Measurements from ENCODE around the gene AKAP13. TPM values are rescaled to one million over a fixed set of nuclear protein-coding genes. Genes with fewer than 3 reads are reported as not detected.
A peak's percentile ranks its signal among the peaks of the same experiment; 100 is the strongest.

The AKAP13 gene
- total and polyA plus RNA-seq, 2 of the 13 experiments (the other 11 are each of a cell fraction or from before 2014, with no cell fraction given): 6.7 to 27.1 TPM

- 0 out of 2 replicates have a peak, but pooled peaks have one; percentile 8 for TF ChIP-seq RARA (CRISPR knock-in tag; IDR thresholded peaks at IDR 0.05)
- TF ChIP-seq ATF2 (CRISPR knock-in tag; IDR thresholded peaks at IDR 0.05): no peak
- TF ChIP-seq SCMH1 (CRISPR knock-in tag; IDR thresholded peaks at IDR 0.05; ENCODE audit: borderline replicate concordance): no peak
- TF ChIP-seq GATAD2A (CRISPR knock-in tag; IDR thresholded peaks at IDR 0.05): no peak
- no peak for TF ChIP-seq PAX8 (CRISPR knock-in tag; IDR thresholded peaks at IDR 0.05; ENCODE audit: borderline replicate concordance)
- TF ChIP-seq ZNF530 (CRISPR knock-in tag; IDR thresholded peaks at IDR 0.05; ENCODE audit: low read depth): no peak
- TF ChIP-seq PITX1 (CRISPR knock-in tag; IDR thresholded peaks at IDR 0.05): no peak
- TF ChIP-seq ZNF12 (CRISPR knock-in tag; IDR thresholded peaks at IDR 0.05): no peak
- TF ChIP-seq ZNF501 (CRISPR knock-in tag; IDR thresholded peaks at IDR 0.05): no peak
- TF ChIP-seq, protein P1, sequence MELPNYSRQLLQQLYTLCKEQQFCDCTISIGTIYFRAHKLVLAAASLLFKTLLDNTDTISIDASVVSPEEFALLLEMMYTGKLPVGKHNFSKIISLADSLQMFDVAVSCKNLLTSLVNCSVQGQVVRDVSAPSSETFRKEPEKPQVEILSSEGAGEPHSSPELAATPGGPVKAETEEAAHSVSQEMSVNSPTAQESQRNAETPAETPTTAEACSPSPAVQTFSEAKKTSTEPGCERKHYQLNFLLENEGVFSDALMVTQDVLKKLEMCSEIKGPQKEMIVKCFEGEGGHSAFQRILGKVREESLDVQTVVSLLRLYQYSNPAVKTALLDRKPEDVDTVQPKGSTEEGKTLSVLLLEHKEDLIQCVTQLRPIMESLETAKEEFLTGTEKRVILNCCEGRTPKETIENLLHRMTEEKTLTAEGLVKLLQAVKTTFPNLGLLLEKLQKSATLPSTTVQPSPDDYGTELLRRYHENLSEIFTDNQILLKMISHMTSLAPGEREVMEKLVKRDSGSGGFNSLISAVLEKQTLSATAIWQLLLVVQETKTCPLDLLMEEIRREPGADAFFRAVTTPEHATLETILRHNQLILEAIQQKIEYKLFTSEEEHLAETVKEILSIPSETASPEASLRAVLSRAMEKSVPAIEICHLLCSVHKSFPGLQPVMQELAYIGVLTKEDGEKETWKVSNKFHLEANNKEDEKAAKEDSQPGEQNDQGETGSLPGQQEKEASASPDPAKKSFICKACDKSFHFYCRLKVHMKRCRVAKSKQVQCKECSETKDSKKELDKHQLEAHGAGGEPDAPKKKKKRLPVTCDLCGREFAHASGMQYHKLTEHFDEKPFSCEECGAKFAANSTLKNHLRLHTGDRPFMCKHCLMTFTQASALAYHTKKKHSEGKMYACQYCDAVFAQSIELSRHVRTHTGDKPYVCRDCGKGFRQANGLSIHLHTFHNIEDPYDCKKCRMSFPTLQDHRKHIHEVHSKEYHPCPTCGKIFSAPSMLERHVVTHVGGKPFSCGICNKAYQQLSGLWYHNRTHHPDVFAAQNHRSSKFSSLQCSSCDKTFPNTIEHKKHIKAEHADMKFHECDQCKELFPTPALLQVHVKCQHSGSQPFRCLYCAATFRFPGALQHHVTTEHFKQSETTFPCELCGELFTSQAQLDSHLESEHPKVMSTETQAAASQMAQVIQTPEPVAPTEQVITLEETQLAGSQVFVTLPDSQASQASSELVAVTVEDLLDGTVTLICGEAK (IDR thresholded peaks at IDR 0.05): no peak
- TF ChIP-seq, protein P1 (CRISPR knock-in tag; IDR thresholded peaks at IDR 0.05): no peak
- TF ChIP-seq SAFB2 (CRISPR knock-in tag; IDR thresholded peaks at IDR 0.05; ENCODE audit: borderline replicate concordance, low read depth): no peak
- TF ChIP-seq TARDBP (CRISPR knock-in tag; IDR thresholded peaks at IDR 0.05): no peak
- TF ChIP-seq, protein P2, sequence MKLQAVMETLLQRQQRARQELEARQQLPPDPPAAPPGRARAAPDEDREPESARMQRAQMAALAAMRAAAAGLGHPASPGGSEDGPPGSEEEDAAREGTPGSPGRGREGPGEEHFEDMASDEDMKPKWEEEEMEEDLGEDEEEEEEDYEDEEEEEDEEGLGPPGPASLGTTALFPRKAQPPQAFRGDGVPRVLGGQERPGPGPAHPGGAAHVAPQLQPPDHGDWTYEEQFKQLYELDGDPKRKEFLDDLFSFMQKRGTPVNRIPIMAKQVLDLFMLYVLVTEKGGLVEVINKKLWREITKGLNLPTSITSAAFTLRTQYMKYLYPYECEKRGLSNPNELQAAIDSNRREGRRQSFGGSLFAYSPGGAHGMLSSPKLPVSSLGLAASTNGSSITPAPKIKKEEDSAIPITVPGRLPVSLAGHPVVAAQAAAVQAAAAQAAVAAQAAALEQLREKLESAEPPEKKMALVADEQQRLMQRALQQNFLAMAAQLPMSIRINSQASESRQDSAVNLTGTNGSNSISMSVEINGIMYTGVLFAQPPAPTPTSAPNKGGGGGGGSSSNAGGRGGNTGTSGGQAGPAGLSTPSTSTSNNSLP (IDR thresholded peaks at IDR 0.05; ENCODE audit: low read depth, low read length): peak; percentile 99
- TF ChIP-seq TAF15 (IDR thresholded peaks at IDR 0.05; ENCODE audit: low read depth, low read length, poor library complexity, severe bottlenecking): no peak
- no peak for TF ChIP-seq ZNF546 (CRISPR knock-in tag; conservative IDR thresholded peaks at IDR 0.05)
- TF ChIP-seq NR2C2 (CRISPR knock-in tag; IDR thresholded peaks at IDR 0.05; ENCODE audit: borderline replicate concordance): no peak
- no peak for TF ChIP-seq ZNF790 (CRISPR knock-in tag; IDR thresholded peaks at IDR 0.05; ENCODE audit: borderline replicate concordance)
- no peak for TF ChIP-seq SOX6 (IDR thresholded peaks at IDR 0.05)
- no peak for TF ChIP-seq SOX6 (CRISPR knock-in tag; IDR thresholded peaks at IDR 0.05)
Observed at GRCh38 chr15:85443593-85444087, 63.2 kb downstream of the AKAP13 start (continued).
